ENCODE data around the gene KIAA1671. TPM values are rescaled to one million over a fixed set of nuclear protein-coding genes. Genes with fewer than 3 reads are reported as not detected.
"Not testable (repeated sequence)": the region's sequence is repeated elsewhere in the genome, so short reads cannot be mapped to it uniquely, and the experiment has no call there.

Gene KIAA1671
- total RNA-seq, 1 donor from 2014 or later = 11.6 TPM

GRCh38 chr22:25169278-25170031 is 216.9 kb downstream of the KIAA1671 start:
- intact Hi-C loops (cut with micrococcal nuclease) = loop anchor here (5.0 kb wide), 1 partner anchor 57 kb away; no protein-coding TSS in a partner anchor
- DNase-seq (no peak), ATAC-seq (no peak)

GRCh38 chr22:25170426-25170980 is 218.0 kb downstream of the KIAA1671 start:
- intact Hi-C loops (cut with micrococcal nuclease) = loop anchor here (5.0 kb wide), 1 partner anchor 58 kb away; no protein-coding TSS in a partner anchor
- no peak for DNase-seq
- no peak for ATAC-seq

- DNase-seq (no peak), ATAC-seq (peak; percentile 77)
- intact Hi-C loops (cut with micrococcal nuclease) = loop anchor here (5.0 kb wide), 1 partner anchor 60 kb away; no protein-coding TSS in a partner anchor
Measured at GRCh38 chr22:25172153-25172552, 219.6 kb downstream of the KIAA1671 start.

GRCh38 chr22:25174156-25174887 is 221.8 kb downstream of the KIAA1671 start:
- DNase-seq (no peak), ATAC-seq (no peak)
- intact Hi-C loops (cut with micrococcal nuclease) = loop anchor here (5.0 kb wide), 1 partner anchor 62 kb away; no protein-coding TSS in a partner anchor

GRCh38 chr22:25174888-25175411 is 222.4 kb downstream of the KIAA1671 start:
- intact Hi-C loops (cut with micrococcal nuclease) = loop anchor here (5.0 kb wide), 1 partner anchor 63 kb away; no protein-coding TSS in a partner anchor
- DNase-seq = no peak
- ATAC-seq = no peak

GRCh38 chr22:25176175-25176574 is 223.7 kb downstream of the KIAA1671 start:
- intact Hi-C loops (cut with micrococcal nuclease) = no loop called here
- ATAC-seq = peak; percentile 42
- no peak for DNase-seq

GRCh38 chr22:25176799-25177198 is 224.3 kb downstream of the KIAA1671 start:
- ATAC-seq = no peak
- intact Hi-C loops (cut with micrococcal nuclease) = no loop called here

GRCh38 chr22:25177226-25177625 is 224.7 kb downstream of the KIAA1671 start:
- no peak for DNase-seq
- intact Hi-C loops (cut with micrococcal nuclease) = no loop called here
- no peak for ATAC-seq

More at GRCh38 chr22:25176799-25177198, 224.3 kb downstream of the KIAA1671 start:
- no peak for DNase-seq

GRCh38 chr22:25177895-25178294 is 225.4 kb downstream of the KIAA1671 start:
- intact Hi-C loops (cut with micrococcal nuclease) = no loop called here
- DNase-seq = no peak
- no peak for ATAC-seq

GRCh38 chr22:25178348-25178747 is 225.8 kb downstream of the KIAA1671 start:
- DNase-seq; intact Hi-C loops (cut with micrococcal nuclease): not testable (repeated sequence)
- ATAC-seq = peak; percentile 54

GRCh38 chr22:25178869-25179631 is 226.5 kb downstream of the KIAA1671 start:
- DNase-seq; intact Hi-C loops (cut with micrococcal nuclease): not testable (repeated sequence)
- peak; percentile 29 for ATAC-seq

GRCh38 chr22:25182131-25183110 is 229.9 kb downstream of the KIAA1671 start:
- ATAC-seq (no peak), DNase-seq (no peak)
- intact Hi-C loops (cut with micrococcal nuclease) = no loop called here

- intact Hi-C loops (cut with micrococcal nuclease) = no loop called here
- no peak for DNase-seq
Measured at GRCh38 chr22:25183949-25184619, 231.6 kb downstream of the KIAA1671 start.

GRCh38 chr22:25186140-25186539 is 233.6 kb downstream of the KIAA1671 start:
- ATAC-seq = no peak
- intact Hi-C loops (cut with micrococcal nuclease) = no loop called here
- no peak for DNase-seq

More at GRCh38 chr22:25183949-25184619, 231.6 kb downstream of the KIAA1671 start:
- no peak for ATAC-seq

GRCh38 chr22:25187469-25187868 is 235.0 kb downstream of the KIAA1671 start:
- intact Hi-C loops (cut with micrococcal nuclease) = no loop called here
- ATAC-seq (no peak), DNase-seq (no peak)

GRCh38 chr22:25192406-25192805 is 239.9 kb downstream of the KIAA1671 start:
- intact Hi-C loops (cut with micrococcal nuclease) = no loop called here
- ATAC-seq (no peak), DNase-seq (no peak)

- no peak for ATAC-seq
- DNase-seq = no peak
- intact Hi-C loops (cut with micrococcal nuclease) = no loop called here
Measured at GRCh38 chr22:25193130-25193529, 240.6 kb downstream of the KIAA1671 start.

All from left ventricle myocardium superior (tissue), 1 donor.